Panc1 (cell line): ENCODE results near the gene CALHM4.

Experiments used
- POLR2AphosphoS5 ChIP-seq: IDR thresholded peaks from 2 replicates; pipeline ENCODE4 v1.6.1; 2012; ENCODE audit warnings: mild to moderate bottlenecking, low read depth, low read length, moderate library complexity
- SIN3A ChIP-seq: IDR thresholded peaks from 2 replicates; pipeline ENCODE4 v1.6.1; 2012; ENCODE audit warnings: low read depth, mild to moderate bottlenecking, low read length, moderate library complexity, borderline replicate concordance; ENCODE audit not compliant: insufficient read depth
- TF ChIP-seq, protein P1 (sequence below), 2 experiments: IDR thresholded peaks; 2 replicates each; pipeline ENCODE4 v1.6.1; 2011 to 2012; ENCODE audit warnings: low read depth in 2 of 2, control low read depth in 1 of 2, low read length in 1 of 2, mild to moderate bottlenecking in 1 of 2, moderate library complexity in 1 of 2; ENCODE audit not compliant: insufficient read depth in 1 of 2
- TF ChIP-seq, protein P2 (sequence below): fragments of 450-650 bp; IDR thresholded peaks from 2 replicates; pipeline ENCODE4 v1.5.1; 2017; ENCODE audit warnings: mild to moderate bottlenecking

DNA sequence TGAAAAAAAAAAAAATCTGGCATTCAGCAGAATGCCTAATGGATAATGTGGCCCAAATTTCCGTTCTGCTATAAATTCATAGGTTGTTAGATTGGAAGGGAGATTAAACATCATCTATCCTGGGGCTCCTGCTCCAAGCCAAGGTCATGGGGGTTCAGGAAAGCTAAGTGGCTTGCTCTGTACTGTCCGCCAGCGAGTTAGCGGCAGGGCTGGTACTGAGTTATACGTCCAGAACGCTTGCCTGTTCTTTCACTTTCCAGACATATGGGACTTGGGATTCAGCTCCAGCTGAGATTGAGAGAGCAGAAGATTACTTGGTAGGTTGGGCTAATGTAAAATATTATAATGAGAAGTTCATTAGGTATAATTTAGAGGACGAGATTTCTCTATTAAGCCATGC lies 18.6 kb downstream of the CALHM4 start:
- TF ChIP-seq, protein P1, sequence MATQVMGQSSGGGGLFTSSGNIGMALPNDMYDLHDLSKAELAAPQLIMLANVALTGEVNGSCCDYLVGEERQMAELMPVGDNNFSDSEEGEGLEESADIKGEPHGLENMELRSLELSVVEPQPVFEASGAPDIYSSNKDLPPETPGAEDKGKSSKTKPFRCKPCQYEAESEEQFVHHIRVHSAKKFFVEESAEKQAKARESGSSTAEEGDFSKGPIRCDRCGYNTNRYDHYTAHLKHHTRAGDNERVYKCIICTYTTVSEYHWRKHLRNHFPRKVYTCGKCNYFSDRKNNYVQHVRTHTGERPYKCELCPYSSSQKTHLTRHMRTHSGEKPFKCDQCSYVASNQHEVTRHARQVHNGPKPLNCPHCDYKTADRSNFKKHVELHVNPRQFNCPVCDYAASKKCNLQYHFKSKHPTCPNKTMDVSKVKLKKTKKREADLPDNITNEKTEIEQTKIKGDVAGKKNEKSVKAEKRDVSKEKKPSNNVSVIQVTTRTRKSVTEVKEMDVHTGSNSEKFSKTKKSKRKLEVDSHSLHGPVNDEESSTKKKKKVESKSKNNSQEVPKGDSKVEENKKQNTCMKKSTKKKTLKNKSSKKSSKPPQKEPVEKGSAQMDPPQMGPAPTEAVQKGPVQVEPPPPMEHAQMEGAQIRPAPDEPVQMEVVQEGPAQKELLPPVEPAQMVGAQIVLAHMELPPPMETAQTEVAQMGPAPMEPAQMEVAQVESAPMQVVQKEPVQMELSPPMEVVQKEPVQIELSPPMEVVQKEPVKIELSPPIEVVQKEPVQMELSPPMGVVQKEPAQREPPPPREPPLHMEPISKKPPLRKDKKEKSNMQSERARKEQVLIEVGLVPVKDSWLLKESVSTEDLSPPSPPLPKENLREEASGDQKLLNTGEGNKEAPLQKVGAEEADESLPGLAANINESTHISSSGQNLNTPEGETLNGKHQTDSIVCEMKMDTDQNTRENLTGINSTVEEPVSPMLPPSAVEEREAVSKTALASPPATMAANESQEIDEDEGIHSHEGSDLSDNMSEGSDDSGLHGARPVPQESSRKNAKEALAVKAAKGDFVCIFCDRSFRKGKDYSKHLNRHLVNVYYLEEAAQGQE (IDR thresholded peaks at IDR 0.05; ENCODE audit: insufficient read depth in 1 of 2, low read depth in 2 of 2, low read length in 1 of 2), result no peak
- TF ChIP-seq, protein P2, sequence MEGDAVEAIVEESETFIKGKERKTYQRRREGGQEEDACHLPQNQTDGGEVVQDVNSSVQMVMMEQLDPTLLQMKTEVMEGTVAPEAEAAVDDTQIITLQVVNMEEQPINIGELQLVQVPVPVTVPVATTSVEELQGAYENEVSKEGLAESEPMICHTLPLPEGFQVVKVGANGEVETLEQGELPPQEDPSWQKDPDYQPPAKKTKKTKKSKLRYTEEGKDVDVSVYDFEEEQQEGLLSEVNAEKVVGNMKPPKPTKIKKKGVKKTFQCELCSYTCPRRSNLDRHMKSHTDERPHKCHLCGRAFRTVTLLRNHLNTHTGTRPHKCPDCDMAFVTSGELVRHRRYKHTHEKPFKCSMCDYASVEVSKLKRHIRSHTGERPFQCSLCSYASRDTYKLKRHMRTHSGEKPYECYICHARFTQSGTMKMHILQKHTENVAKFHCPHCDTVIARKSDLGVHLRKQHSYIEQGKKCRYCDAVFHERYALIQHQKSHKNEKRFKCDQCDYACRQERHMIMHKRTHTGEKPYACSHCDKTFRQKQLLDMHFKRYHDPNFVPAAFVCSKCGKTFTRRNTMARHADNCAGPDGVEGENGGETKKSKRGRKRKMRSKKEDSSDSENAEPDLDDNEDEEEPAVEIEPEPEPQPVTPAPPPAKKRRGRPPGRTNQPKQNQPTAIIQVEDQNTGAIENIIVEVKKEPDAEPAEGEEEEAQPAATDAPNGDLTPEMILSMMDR, result no peak
- TF ChIP-seq POLR2AphosphoS5 (no peak), SIN3A (no peak)
